Neural progenitor cell (in vitro differentiated cells): ENCODE measurements around the gene COL8A2. TPM values are rescaled to one million over a fixed set of nuclear protein-coding genes. Genes with fewer than 3 reads are reported as not detected.

Experiments
- DNase-seq: peaks from one replicate; pipeline ENCODE4 v3.0.0-alpha.2; 2016; ENCODE audit warnings: low spot score
- H2AFZ ChIP-seq: fragments of 200-600 bp; sonication (generic); replicated peaks from 2 replicates; pipeline ENCODE4 v1.6.1; 2016; ENCODE audit warnings: antibody characterized with exemption
- H3F3A ChIP-seq: fragments of 200-600 bp; sonication (generic); 2 replicates; pipeline ENCODE4 v1.6.1; 2016; ENCODE audit warnings: antibody characterized with exemption, low read depth
- H3K27ac ChIP-seq: fragments of 200-600 bp; sonication (generic); 2 replicates; pipeline ENCODE4 v1.5.1; 2016; ENCODE audit warnings: mild to moderate bottlenecking
- H3K27me3 ChIP-seq: fragments of 200-600 bp; sonication (generic); 2 replicates; pipeline ENCODE4 v1.6.1; 2016; ENCODE audit warnings: mild to moderate bottlenecking, moderate library complexity
- H3K36me3 ChIP-seq: fragments of 200-600 bp; sonication (generic); 2 replicates; pipeline ENCODE4 v1.5.1; 2016
- H3K4me1 ChIP-seq: fragments of 200-600 bp; sonication (generic); 2 replicates; pipeline ENCODE4 v1.6.1; 2016; ENCODE audit warnings: mixed run types
- H3K4me2 ChIP-seq: fragments of 200-600 bp; sonication (generic); 2 replicates; pipeline ENCODE4 v1.6.1; 2016
- H3K4me3 ChIP-seq: fragments of 200-600 bp; sonication (generic); 2 replicates; pipeline ENCODE4 v1.5.1; 2016
- H3K79me2 ChIP-seq: fragments of 200-600 bp; sonication (generic); 2 replicates; pipeline ENCODE4 v1.6.1; 2016; ENCODE audit warnings: low read depth
- H3K9ac ChIP-seq: fragments of 200-600 bp; sonication (generic); 2 replicates; pipeline ENCODE4 v1.6.1; 2016
- H3K9me3 ChIP-seq: fragments of 200-600 bp; sonication (generic); 2 replicates; pipeline ENCODE4 v1.5.1; 2016; ENCODE audit warnings: low read depth
- H4K20me1 ChIP-seq: fragments of 200-600 bp; sonication (generic); 2 replicates; pipeline ENCODE4 v1.6.1; 2016; ENCODE audit warnings: low read depth
- H3K27ac Mint-ChIP-seq: 3 replicates; pipeline ENCODE4 v1.8.0; 2021; ENCODE audit warnings: mixed read lengths
- H3K27me3 Mint-ChIP-seq: 2 replicates; pipeline ENCODE4 v1.8.0; 2022; ENCODE audit warnings: low read depth, mild to moderate bottlenecking, inconsistent platforms, moderate library complexity, mixed read lengths; ENCODE audit not compliant: insufficient read depth
- H3K36me3 Mint-ChIP-seq: 3 replicates; pipeline ENCODE4 v1.8.0; 2021; ENCODE audit warnings: mixed read lengths
- H3K4me1 Mint-ChIP-seq: 3 replicates; pipeline ENCODE4 v1.8.0; 2021; ENCODE audit warnings: mixed read lengths
- H3K4me3 Mint-ChIP-seq: 3 replicates; pipeline ENCODE4 v1.8.0; 2021; ENCODE audit warnings: mild to moderate bottlenecking, moderate library complexity, mixed read lengths
- H3K9me3 Mint-ChIP-seq: 3 replicates; pipeline ENCODE4 v1.8.0; 2020; ENCODE audit warnings: mixed read lengths
- CTCF ChIP-seq: fragments of 200-600 bp; sonication (generic); IDR thresholded peaks from 2 replicates; pipeline ENCODE4 v1.5.1; 2017; ENCODE audit warnings: antibody characterized with exemption, mild to moderate bottlenecking
- EZH2 ChIP-seq: fragments of 200-600 bp; sonication (generic); IDR thresholded peaks from 2 replicates; pipeline ENCODE4 v1.6.1; 2017; ENCODE audit warnings: antibody characterized with exemption, mild to moderate bottlenecking, moderate library complexity
- EZH2phosphoT487 ChIP-seq: fragments of 200-600 bp; sonication (generic); IDR thresholded peaks from 2 replicates; pipeline ENCODE4 v1.6.1; 2017; ENCODE audit warnings: antibody characterized with exemption
- total RNA-seq: library from RNA; depleted of rRNA; stranded (reverse); fragments of >200 nt; gene quantifications from 2 replicates; pipeline ENCODE4 v1.2.3, GENCODE V29; 2015; ENCODE audit warnings: low replicate concordance

Gene COL8A2
- total RNA-seq, 1 donor from 2014 or later, result not detected

- Histone ChIP-seq H3K4me3 (no peak overlapping the region), H3K9me3 (no peaks in the 10 kb centered on the region), H3K79me2 (peaks cover 22% of the 10 kb centered on the region), H3F3A (peaks cover 20% of the 10 kb centered on the region), H3K4me1 (peaks cover 3% of the 10 kb centered on the region), H4K20me1 (peaks cover 10% of the 10 kb centered on the region), H3K4me2 (no peak overlapping the region), H2AFZ (no peak overlapping the region), H3K27me3 (no peaks in the 10 kb centered on the region), H3K27ac (no peak overlapping the region), H3K36me3 (no peaks in the 10 kb centered on the region), H3K9ac (no peak overlapping the region)
- peaks cover 13% of the 10 kb centered on the region for H3K36me3 Mint-ChIP-seq
- H3K27me3 Mint-ChIP-seq, result peaks cover 2% of the 10 kb centered on the region
- no peak overlapping the region for H3K4me3 Mint-ChIP-seq
- TF ChIP-seq EZH2 (no peak), CTCF (no peak), EZH2phosphoT487 (no peak)
- peaks cover 13% of the 10 kb centered on the region for H3K4me1 Mint-ChIP-seq
- peak overlapping the region; percentile 76 for H3K27ac Mint-ChIP-seq
- no peak for DNase-seq
- no peaks in the 10 kb centered on the region for H3K9me3 Mint-ChIP-seq
These were observed 32.7 kb downstream of the COL8A2 start for GRCh38 chr1:36092166-36092797.

- H4K20me1 ChIP-seq, result peaks cover 10% of the 10 kb centered on the region
- peak overlapping the region; percentile 67 for H3K4me3 Mint-ChIP-seq
These were observed 33.3 kb downstream of the COL8A2 start for GRCh38 chr1:36091698-36092097.

GRCh38 chr1:36091141-36091540, 33.9 kb downstream of the COL8A2 start:
- TF ChIP-seq EZH2phosphoT487 (no peak), CTCF (no peak), EZH2 (no peak)
- Histone ChIP-seq H3K9me3 (no peaks in the 10 kb centered on the region), H2AFZ (no peak overlapping the region), H3K4me2 (no peak overlapping the region), H3K27me3 (no peaks in the 10 kb centered on the region), H3F3A (peaks cover 12% of the 10 kb centered on the region), H3K4me1 (peaks cover 3% of the 10 kb centered on the region), H3K4me3 (no peak overlapping the region), H3K9ac (no peak overlapping the region), H3K36me3 (no peaks in the 10 kb centered on the region), H4K20me1 (peaks cover 10% of the 10 kb centered on the region), H3K79me2 (peaks cover 22% of the 10 kb centered on the region), H3K27ac (no peak overlapping the region)
- no peak overlapping the region for H3K27ac Mint-ChIP-seq
- H3K4me3 Mint-ChIP-seq, result no peak overlapping the region
- H3K4me1 Mint-ChIP-seq, result peaks cover 23% of the 10 kb centered on the region
- no peak for DNase-seq
- peaks cover 2% of the 10 kb centered on the region for H3K9me3 Mint-ChIP-seq
- peaks cover 3% of the 10 kb centered on the region for H3K27me3 Mint-ChIP-seq
- H3K36me3 Mint-ChIP-seq, result peaks cover 17% of the 10 kb centered on the region

More at GRCh38 chr1:36091698-36092097, 33.3 kb downstream of the COL8A2 start:
- Histone ChIP-seq H3K9me3 (no peaks in the 10 kb centered on the region), H3K36me3 (no peaks in the 10 kb centered on the region), H3K27me3 (no peaks in the 10 kb centered on the region), H3K4me2 (no peak overlapping the region), H3K4me1 (peaks cover 3% of the 10 kb centered on the region), H3K79me2 (peaks cover 22% of the 10 kb centered on the region), H3F3A (peaks cover 18% of the 10 kb centered on the region), H3K27ac (no peak overlapping the region), H2AFZ (no peak overlapping the region), H3K4me3 (no peak overlapping the region), H3K9ac (no peak overlapping the region)
- Mint-ChIP-seq H3K27ac (no peak overlapping the region), H3K9me3 (no peaks in the 10 kb centered on the region), H3K4me1 (peaks cover 17% of the 10 kb centered on the region), H3K36me3 (peaks cover 14% of the 10 kb centered on the region), H3K27me3 (peaks cover 3% of the 10 kb centered on the region)
- no peak for DNase-seq
- TF ChIP-seq EZH2phosphoT487 (no peak), EZH2 (no peak), CTCF (no peak)
